HTERT RPE-1 (cell line): ENCODE measurements around the gene LAMA4.

Source experiments
- in situ Hi-C: fragments of 300-500 bp; cut with MboI; formaldehyde crosslinking; loops from 4 replicates; pipeline ENCODE4 v1.14.3; 2020; ENCODE audit warnings: low sequenced_read_pairs

The LAMA4 gene

DNA sequence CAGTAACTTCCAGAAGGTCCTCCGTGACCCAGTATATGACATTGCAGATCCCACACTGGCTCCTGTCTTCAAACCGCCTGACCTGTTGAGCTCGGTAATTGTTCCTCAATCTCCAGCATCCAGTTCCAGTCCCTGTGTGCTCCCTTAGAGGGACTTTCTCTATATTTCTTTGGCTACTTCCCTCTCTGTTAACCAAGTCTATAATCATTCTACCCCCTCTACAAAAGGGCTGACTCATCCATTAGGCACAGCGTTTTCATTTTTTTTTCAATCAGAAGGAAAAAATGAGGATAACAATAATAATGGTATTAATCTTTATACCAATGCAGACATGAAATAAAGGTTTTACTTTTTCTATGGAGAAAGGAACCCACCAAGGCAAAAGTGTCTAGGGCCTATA, 97.7 kb downstream of the LAMA4 start:
- in situ Hi-C loops, result no loop called here

GRCh38 chr6:112155886-112156285, 98.5 kb downstream of the LAMA4 start:
- in situ Hi-C loops, result no loop called here

DNA sequence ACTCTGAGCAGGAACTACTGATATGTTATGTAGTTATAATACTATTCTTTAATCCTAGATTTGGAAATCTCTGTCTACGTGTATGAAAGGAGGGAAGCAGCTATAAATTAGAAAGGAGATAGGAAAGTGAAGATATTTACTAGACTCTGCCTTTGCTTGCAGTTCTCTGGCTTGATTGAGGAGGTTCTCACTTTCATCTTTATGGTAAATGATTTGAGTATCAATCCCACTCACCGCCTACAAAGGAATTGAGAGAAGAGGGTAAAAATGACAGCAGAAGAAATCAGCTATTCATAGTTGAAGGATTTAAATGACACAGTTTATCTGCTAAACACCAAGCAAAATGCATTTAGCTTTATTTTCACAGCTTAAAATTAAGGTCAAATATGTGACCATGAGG, 99.7 kb downstream of the LAMA4 start:
- in situ Hi-C loops, result no loop called here

- in situ Hi-C loops, result no loop called here
Measured at GRCh38 chr6:112153926-112154607, 100.3 kb downstream of the LAMA4 start.

- in situ Hi-C loops, result no loop called here
Measured at GRCh38 chr6:112150363-112150762, 104.0 kb downstream of the LAMA4 start.

DNA sequence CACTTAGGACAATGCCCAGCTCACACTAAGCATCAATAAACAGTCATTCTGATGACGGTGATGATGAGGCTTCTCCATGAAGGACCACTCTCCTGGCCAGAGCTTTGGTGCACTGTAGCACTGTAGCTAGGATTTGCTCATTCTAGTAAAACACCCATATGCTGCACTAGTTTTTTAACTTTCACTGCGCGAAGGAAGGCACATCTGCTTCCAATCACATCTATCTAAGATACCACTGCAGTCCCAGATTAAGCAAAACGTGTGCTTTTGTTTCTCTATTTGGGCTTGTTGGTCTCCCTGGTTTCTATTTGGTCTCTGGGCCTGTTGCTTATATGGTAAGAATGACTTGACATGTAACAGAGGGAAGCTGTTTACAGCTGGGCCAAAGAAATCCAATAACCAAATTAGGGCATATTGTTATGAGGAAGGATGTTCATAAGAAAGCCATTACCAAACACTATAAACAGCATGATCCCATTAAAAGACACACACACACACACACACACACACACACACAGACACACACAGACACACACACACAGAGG, 104.6 kb downstream of the LAMA4 start:
- in situ Hi-C loops, result no loop called here

- in situ Hi-C loops, result no loop called here
Measured at GRCh38 chr6:112149236-112149635, 105.1 kb downstream of the LAMA4 start.

GRCh38 chr6:112148103-112148502, 106.3 kb downstream of the LAMA4 start:
- in situ Hi-C loops, result no loop called here

- in situ Hi-C loops, result no loop called here
Measured at GRCh38 chr6:112145080-112145573, 109.2 kb downstream of the LAMA4 start.

DNA sequence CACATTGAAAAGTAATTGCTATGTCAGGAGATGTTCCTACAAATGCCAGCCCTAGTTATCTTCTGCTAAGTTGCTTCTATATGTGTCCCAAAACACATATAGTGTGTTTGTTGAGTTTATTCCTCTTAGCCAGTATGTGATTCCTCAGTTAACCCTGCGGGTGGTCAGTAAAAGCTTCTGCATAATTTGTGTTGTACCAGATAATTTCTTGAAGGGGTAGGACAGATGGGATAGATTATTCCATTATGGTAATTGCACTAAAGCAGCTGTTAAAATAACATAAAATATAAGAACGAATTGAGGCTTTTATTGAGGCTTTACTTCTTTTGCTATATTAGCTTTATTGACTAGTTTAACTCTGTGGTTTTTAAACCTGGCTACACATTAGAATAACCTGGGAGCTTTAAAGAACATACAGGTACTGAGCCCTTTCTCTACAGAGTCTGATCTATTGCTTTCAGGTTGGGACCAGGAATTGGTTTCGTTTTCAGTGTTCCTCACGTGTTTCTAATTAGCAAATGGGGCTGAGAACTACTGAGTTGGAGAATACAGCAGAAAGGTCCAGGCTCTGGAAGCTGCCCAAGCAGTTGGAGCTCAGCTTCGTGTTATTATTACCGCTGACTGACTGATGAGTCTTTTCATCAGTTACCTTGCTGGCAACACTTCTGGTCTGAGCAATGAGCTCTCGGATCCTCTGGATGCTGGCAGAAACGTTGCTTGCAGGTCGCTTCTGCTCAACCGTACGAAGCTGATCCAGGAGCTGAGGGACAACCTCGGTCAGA, 110.0 kb downstream of the LAMA4 start:
- in situ Hi-C loops, result no loop called here

DNA sequence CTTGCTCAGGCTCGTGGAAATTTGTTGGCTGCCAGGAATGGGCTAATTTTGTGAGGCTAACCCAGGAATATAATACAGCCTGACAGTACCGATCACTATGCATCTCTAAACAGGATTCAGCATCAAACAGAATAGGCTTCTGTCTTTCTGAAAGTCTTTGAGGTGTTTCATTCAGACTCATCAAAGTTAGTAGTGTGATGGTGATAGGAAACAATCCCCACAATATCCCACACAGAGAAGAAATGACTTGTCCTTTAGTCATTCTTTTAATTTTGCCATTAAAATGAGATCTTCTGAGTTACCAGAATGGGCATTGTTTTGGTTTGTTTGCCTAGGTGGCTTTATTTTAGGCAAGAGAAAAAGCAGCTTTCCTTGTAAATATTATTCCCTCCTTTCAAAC, 112.7 kb downstream of the LAMA4 start:
- in situ Hi-C loops, result no loop called here

GRCh38 chr6:112139052-112139451, 115.3 kb downstream of the LAMA4 start:
- in situ Hi-C loops, result no loop called here

- in situ Hi-C loops, result no loop called here
Measured at GRCh38 chr6:112130878-112131277, 123.5 kb downstream of the LAMA4 start.

- in situ Hi-C loops, result no loop called here
Measured at GRCh38 chr6:112128208-112128607, 126.2 kb downstream of the LAMA4 start.

- in situ Hi-C loops, result no loop called here
Measured at GRCh38 chr6:112123982-112124381, 130.4 kb downstream of the LAMA4 start.

DNA sequence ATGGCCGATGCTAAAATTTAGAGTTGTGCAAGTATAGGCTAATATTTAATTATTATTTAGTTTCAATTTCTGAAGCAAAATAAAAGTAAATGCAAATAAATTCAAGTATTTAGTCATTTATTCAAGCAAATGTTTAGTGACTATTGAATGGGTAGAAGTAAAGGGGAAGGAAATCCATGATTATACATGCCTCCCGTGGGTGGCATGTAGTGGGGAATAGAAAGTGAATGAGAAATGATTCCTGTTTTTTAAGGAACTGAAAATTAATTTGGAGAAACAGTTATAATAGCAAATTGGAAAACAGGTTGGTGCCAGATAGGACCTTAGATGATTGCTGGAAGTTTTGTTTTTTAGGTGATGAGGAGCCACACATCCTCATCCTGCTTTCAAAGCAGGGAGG, 131.6 kb downstream of the LAMA4 start:
- in situ Hi-C loops, result no loop called here

DNA sequence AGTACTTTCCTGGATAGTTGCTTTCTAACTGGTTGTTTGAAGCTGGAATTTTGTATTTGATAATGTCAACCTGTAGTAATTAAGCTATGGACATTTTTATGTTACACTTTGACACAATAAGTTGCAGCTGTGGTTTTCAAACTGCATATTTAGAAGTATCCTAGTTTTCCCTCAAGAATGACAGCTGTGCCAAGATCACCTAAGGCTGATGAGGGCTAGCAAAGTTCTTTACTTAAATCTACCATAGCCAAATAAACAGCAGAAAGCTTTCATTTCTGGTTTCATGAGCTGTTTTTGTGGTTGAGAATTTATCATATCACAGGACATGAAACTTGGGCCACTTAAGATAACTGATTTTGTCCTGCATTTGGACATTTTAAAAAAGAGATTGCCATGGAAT, 136.3 kb downstream of the LAMA4 start:
- in situ Hi-C loops, result no loop called here

DNA sequence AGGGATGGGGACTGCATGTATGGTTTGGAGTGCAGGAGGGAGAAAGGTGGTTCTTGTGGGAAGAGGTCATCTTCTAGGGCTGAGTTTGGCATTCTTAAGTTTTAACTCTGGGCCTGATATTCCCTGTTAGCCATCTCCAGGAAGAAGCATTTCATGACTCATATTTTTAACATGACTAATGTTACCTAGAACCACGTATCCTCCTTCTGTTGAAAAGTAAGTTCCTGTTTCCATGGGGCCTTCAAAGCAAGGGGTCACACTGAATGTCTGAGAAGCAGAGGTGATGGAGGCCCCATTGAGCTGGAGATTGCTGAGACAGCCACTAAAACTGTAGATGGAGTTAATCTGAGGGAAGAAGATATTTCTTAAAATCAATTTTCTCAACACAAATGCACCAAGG, 136.8 kb downstream of the LAMA4 start:
- in situ Hi-C loops, result no loop called here

DNA sequence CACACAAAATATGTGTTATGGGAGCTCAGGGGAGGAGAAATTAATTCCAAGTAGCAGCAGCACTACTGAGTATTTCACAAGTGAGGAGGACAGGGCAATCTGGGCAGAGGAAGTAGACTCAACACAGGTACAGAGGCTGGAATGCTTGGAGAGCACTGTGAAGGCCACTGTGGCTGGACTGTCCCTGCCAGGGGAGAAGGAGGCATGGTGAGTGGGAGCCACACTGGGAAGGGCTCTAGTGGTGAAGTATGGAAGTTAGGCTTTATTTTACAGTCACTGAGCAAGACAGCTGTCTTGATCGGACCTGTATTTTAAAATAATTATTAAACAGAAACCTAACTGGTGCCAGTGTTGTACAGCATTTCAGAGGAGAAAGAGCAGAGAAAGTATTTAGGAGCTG, 138.1 kb downstream of the LAMA4 start:
- in situ Hi-C loops, result no loop called here

DNA sequence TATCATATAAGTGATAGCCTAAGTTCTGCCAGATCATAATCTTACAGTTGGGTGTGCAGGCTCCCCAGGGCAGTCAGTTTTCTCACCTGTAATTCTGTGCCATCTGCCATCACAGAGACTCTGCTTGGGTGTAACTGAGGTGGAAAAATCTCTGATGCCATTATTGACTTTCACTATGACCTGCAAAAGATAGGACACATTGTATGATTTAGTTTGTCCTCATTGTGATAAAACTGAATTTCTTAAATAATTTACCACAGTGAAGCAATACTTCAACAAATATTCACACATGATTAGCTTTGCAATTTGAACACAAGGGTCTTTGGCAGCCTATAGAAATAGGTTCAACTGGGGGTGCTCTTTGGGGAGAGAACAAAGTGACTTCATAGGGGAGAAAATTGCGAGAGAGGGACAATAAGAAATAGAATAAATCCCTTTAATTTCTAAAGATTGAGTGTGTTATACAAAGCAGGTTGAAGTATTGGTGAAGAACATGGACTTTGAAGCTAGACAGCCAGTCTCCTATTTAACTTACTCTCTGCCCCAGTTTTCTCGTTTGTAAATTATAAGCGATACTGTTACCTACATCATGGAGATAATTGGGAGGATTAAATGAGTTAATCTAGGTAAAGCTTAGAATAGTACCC, 139.7 kb downstream of the LAMA4 start:
- in situ Hi-C loops, result no loop called here

GRCh38 chr6:112113918-112114317, 140.4 kb downstream of the LAMA4 start:
- in situ Hi-C loops, result no loop called here

- in situ Hi-C loops, result no loop called here
Measured at GRCh38 chr6:112113431-112113830, 140.9 kb downstream of the LAMA4 start.
